ENCODE data around the gene FAM149B1. TPM values are rescaled to one million over a fixed set of nuclear protein-coding genes. Genes with fewer than 3 reads are reported as not detected.

Gene FAM149B1
- polyA plus RNA-seq, 1 donor (not counting 4 experiments of a cell fraction or from before 2014, with no cell fraction given), result 22.2 TPM

DNA sequence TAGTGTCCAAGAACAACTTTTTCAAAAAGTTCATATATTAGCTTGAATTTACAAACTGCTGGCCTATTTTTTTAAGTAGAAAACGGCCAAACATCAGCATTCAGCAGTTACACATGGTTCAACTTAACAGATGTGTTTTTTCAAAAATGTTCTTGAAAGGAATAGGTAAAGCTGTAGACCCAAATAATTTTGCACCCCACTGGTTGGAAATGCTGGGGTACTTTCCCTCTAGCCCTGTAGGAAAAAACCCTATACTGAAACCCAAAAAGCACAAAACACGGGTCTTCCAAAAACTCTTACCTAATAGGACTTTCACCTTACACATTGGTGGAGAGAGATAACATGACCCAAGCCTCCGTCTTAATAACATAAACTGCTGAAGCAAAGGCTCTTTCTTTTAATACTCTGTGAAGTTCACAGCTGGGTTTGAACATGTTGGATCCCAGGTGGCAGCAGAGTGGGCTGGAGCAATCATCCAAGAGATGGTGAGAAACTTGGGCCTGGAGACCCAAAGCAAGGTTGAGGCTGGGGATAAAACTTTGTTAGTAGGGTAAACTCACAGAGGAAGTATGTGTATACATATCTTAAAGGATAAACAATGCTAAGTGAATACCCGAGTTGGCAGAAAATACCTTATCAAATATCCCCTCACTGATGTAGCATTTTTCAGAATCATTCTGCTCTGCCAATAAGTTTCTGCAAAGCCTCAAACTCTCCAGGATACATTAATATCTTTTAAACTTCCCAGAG lies 79.8 kb downstream of the FAM149B1 start:
- no peak for DNase-seq (ENCODE audit: low read depth, low spot score)
- dilution Hi-C loops (cut with MboI; ENCODE audit: extremely low pct_ligation_motif_present, low sequenced_read_pairs), result no loop called here
- H3K4me1 ChIP-seq (ENCODE audit: control insufficient read depth, extremely low read depth, insufficient read depth, low read length), result peaks cover 34% of the 10 kb centered on the region

GRCh38 chr10:73248259-73248724 lies 80.4 kb downstream of the FAM149B1 start:
- H3K4me1 ChIP-seq (ENCODE audit: control insufficient read depth, extremely low read depth, insufficient read depth, low read length), result peaks cover 34% of the 10 kb centered on the region
- no peaks in the 10 kb centered on the region for H4K20me1 ChIP-seq (ENCODE audit: control insufficient read depth, extremely low read depth, insufficient read depth, low read length)
- no peaks in the 10 kb centered on the region for H3K9me1 ChIP-seq (ENCODE audit: control insufficient read depth, extremely low read depth, insufficient read depth, low read length)
- peak overlapping the region; percentile 74 for H3K27ac ChIP-seq (ENCODE audit: control insufficient read depth, insufficient read depth, low read length)
- no peak overlapping the region for H3K4me3 ChIP-seq (ENCODE audit: control insufficient read depth in 2 of 3, extremely low read depth in 1 of 3, insufficient read depth in 2 of 3, low read depth in 1 of 3, low read length in 3 of 3)
- no peak for TF ChIP-seq EZH2 (IDR thresholded peaks at IDR 0.05; ENCODE audit: low read length)
- TF ChIP-seq, protein P1, sequence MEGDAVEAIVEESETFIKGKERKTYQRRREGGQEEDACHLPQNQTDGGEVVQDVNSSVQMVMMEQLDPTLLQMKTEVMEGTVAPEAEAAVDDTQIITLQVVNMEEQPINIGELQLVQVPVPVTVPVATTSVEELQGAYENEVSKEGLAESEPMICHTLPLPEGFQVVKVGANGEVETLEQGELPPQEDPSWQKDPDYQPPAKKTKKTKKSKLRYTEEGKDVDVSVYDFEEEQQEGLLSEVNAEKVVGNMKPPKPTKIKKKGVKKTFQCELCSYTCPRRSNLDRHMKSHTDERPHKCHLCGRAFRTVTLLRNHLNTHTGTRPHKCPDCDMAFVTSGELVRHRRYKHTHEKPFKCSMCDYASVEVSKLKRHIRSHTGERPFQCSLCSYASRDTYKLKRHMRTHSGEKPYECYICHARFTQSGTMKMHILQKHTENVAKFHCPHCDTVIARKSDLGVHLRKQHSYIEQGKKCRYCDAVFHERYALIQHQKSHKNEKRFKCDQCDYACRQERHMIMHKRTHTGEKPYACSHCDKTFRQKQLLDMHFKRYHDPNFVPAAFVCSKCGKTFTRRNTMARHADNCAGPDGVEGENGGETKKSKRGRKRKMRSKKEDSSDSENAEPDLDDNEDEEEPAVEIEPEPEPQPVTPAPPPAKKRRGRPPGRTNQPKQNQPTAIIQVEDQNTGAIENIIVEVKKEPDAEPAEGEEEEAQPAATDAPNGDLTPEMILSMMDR (optimal IDR thresholded peaks at IDR 0.05 in 1 of 3, IDR thresholded peaks at IDR 0.05 in 1 of 3, conservative IDR thresholded peaks at IDR 0.05 in 1 of 3; ENCODE audit: extremely low read depth in 1 of 3, insufficient read depth in 2 of 3, low read length in 3 of 3), result no peak
- peaks cover 67% of the 10 kb centered on the region for H3K79me2 ChIP-seq (ENCODE audit: control insufficient read depth, insufficient read depth, low read length)
- H2AFZ ChIP-seq (ENCODE audit: control insufficient read depth, low read length), result no peak overlapping the region
- DNase-seq (ENCODE audit: low read depth, low spot score), result no peak
- no peaks in the 10 kb centered on the region for H3K27me3 ChIP-seq (ENCODE audit: control insufficient read depth, extremely low read depth, insufficient read depth, low read length)
- H3K9ac ChIP-seq (ENCODE audit: control insufficient read depth, extremely low read depth, insufficient read depth, low read length), result no peak overlapping the region
- no peaks in the 10 kb centered on the region for H3K9me3 ChIP-seq (ENCODE audit: control insufficient read depth, low read depth, low read length)
- dilution Hi-C loops (cut with MboI; ENCODE audit: extremely low pct_ligation_motif_present, low sequenced_read_pairs), result no loop called here
- peaks cover 11 to 38% of the 10 kb centered on the region in 2 experiments for H3K36me3 ChIP-seq (ENCODE audit: control insufficient read depth in 2 of 2, extremely low read depth in 1 of 2, insufficient read depth in 2 of 2, low read length in 2 of 2)
- FAIRE-seq, result no peak
- peak overlapping the region; percentile 96 for H3K4me2 ChIP-seq (ENCODE audit: control insufficient read depth, extremely low read depth, insufficient read depth, low read depth, low read length)

More for the DNA sequence above, 79.8 kb downstream of the FAM149B1 start:
- Histone ChIP-seq H3K4me3 (ENCODE audit: control insufficient read depth in 2 of 3, extremely low read depth in 1 of 3, insufficient read depth in 2 of 3, low read depth in 1 of 3, low read length in 3 of 3) (peak overlapping the region; percentile 70 to 96 (median 86)), H3K27ac (ENCODE audit: control insufficient read depth, insufficient read depth, low read length) (peak overlapping the region; percentile 74), H3K27me3 (ENCODE audit: control insufficient read depth, extremely low read depth, insufficient read depth, low read length) (no peaks in the 10 kb centered on the region), H3K79me2 (ENCODE audit: control insufficient read depth, insufficient read depth, low read length) (peaks cover 61% of the 10 kb centered on the region), H3K9me1 (ENCODE audit: control insufficient read depth, extremely low read depth, insufficient read depth, low read length) (no peaks in the 10 kb centered on the region), H2AFZ (ENCODE audit: control insufficient read depth, low read length) (peak overlapping the region; percentile 17), H4K20me1 (ENCODE audit: control insufficient read depth, extremely low read depth, insufficient read depth, low read length) (no peaks in the 10 kb centered on the region), H3K36me3 (ENCODE audit: control insufficient read depth in 2 of 2, extremely low read depth in 1 of 2, insufficient read depth in 2 of 2, low read length in 2 of 2) (peaks cover 14 to 38% of the 10 kb centered on the region in 2 experiments), H3K4me2 (ENCODE audit: control insufficient read depth, extremely low read depth, insufficient read depth, low read depth, low read length) (peak overlapping the region; percentile 96), H3K9me3 (ENCODE audit: control insufficient read depth, low read depth, low read length) (no peaks in the 10 kb centered on the region), H3K9ac (ENCODE audit: control insufficient read depth, extremely low read depth, insufficient read depth, low read length) (peak overlapping the region; percentile 91)
- no peak for TF ChIP-seq EZH2 (IDR thresholded peaks at IDR 0.05; ENCODE audit: low read length)
- TF ChIP-seq, protein P1 (optimal IDR thresholded peaks at IDR 0.05 in 1 of 3, IDR thresholded peaks at IDR 0.05 in 1 of 3, conservative IDR thresholded peaks at IDR 0.05 in 1 of 3; ENCODE audit: extremely low read depth in 1 of 3, insufficient read depth in 2 of 3, low read length in 3 of 3), result no peak
- no peak for FAIRE-seq

All from keratinocyte (primary cell).